ENCODE data around the gene MASP1. TPM values are rescaled to one million over a fixed set of nuclear protein-coding genes. Genes with fewer than 3 reads are reported as not detected.

MASP1 gene
- total RNA-seq, 2 experiments from 2014 or later: not detected

GRCh38 chr3:187263270-187263669, 28.3 kb downstream of the MASP1 start:
- intact Hi-C loops (cut with micrococcal nuclease; ENCODE audit: unreplicated experiment): no loop called here
- Histone ChIP-seq H3K4me1 (ENCODE audit: insufficient read depth, low read length, poor library complexity, severe bottlenecking) (no peaks in the 10 kb centered on the region), H3K9me2 (ENCODE audit: insufficient read depth, low read length) (no peaks in the 10 kb centered on the region), H3K36me3 (ENCODE audit: insufficient read depth, low read length) (no peaks in the 10 kb centered on the region), H3K79me2 (ENCODE audit: insufficient read depth, low read depth, low read length) (no peaks in the 10 kb centered on the region), H3K4me2 (ENCODE audit: low read length) (no peak overlapping the region), H3K9me3 (ENCODE audit: low read length) (no peaks in the 10 kb centered on the region), H4K20me1 (ENCODE audit: insufficient read depth, low read length) (no peaks in the 10 kb centered on the region), H2AFZ (ENCODE audit: low read length) (no peak overlapping the region), H3K27ac (ENCODE audit: low read depth, low read length, poor library complexity, severe bottlenecking) (no peak overlapping the region), H3K4me3 (ENCODE audit: low read depth, low read length, poor library complexity, severe bottlenecking) (no peak overlapping the region)
- ChIA-PET POLR2A (interaction anchor here (1.0 kb wide), 1 partner anchor 13 kb away, joined by 3 read pairs; no protein-coding TSS in a partner anchor), CTCF (ENCODE audit: unreplicated experiment) (no interaction called here)
- DNase-seq (ENCODE audit: low spot score): no peak
- no TSS peak for BruUV-seq (replicated peaks)
- no peak for TF ChIP-seq CTCF (conservative IDR thresholded peaks at IDR 0.05; ENCODE audit: low read length)
- no peak for TF ChIP-seq EZH2phosphoT487 (IDR thresholded peaks at IDR 0.05; ENCODE audit: borderline replicate concordance, low read depth, low read length)

- no TSS peak for BruUV-seq (replicated peaks)
- intact Hi-C loops (cut with micrococcal nuclease; ENCODE audit: unreplicated experiment): no loop called here
- TF ChIP-seq EZH2phosphoT487 (IDR thresholded peaks at IDR 0.05; ENCODE audit: borderline replicate concordance, low read depth, low read length): no peak
- no peak for TF ChIP-seq CTCF (conservative IDR thresholded peaks at IDR 0.05; ENCODE audit: low read length)
Observed at GRCh38 chr3:187262360-187262759, 29.2 kb downstream of the MASP1 start.

GRCh38 chr3:187261541-187261969, 30.0 kb downstream of the MASP1 start:
- no TSS peak for BruUV-seq (replicated peaks)
- H2AFZ ChIP-seq (ENCODE audit: low read length): no peak overlapping the region
- CTCF ChIA-PET (ENCODE audit: unreplicated experiment): no interaction called here
- H3K9me3 ChIP-seq (ENCODE audit: low read length): no peaks in the 10 kb centered on the region
- no peak overlapping the region for H3K27ac ChIP-seq (ENCODE audit: low read depth, low read length, poor library complexity, severe bottlenecking)
- no peaks in the 10 kb centered on the region for H3K4me1 ChIP-seq (ENCODE audit: insufficient read depth, low read length, poor library complexity, severe bottlenecking)
- DNase-seq (ENCODE audit: low spot score): no peak
- no peaks in the 10 kb centered on the region for H4K20me1 ChIP-seq (ENCODE audit: insufficient read depth, low read length)
- TF ChIP-seq CTCF (conservative IDR thresholded peaks at IDR 0.05; ENCODE audit: low read length) (no peak), EZH2phosphoT487 (IDR thresholded peaks at IDR 0.05; ENCODE audit: borderline replicate concordance, low read depth, low read length) (no peak)
- H3K79me2 ChIP-seq (ENCODE audit: insufficient read depth, low read depth, low read length): no peaks in the 10 kb centered on the region
- no peaks in the 10 kb centered on the region for H3K9me2 ChIP-seq (ENCODE audit: insufficient read depth, low read length)
- POLR2A ChIA-PET: interaction anchor here (0.6 kb wide), 1 partner anchor 10 kb away, joined by 3 read pairs; no protein-coding TSS in a partner anchor
- H3K4me2 ChIP-seq (ENCODE audit: low read length): no peak overlapping the region
- intact Hi-C loops (cut with micrococcal nuclease; ENCODE audit: unreplicated experiment): no loop called here
- H3K36me3 ChIP-seq (ENCODE audit: insufficient read depth, low read length): no peaks in the 10 kb centered on the region
- H3K4me3 ChIP-seq (ENCODE audit: low read depth, low read length, poor library complexity, severe bottlenecking): no peak overlapping the region

More at GRCh38 chr3:187262360-187262759, 29.2 kb downstream of the MASP1 start:
- no peak for DNase-seq (ENCODE audit: low spot score)
- POLR2A ChIA-PET: interaction anchor here (1.0 kb wide), 1 partner anchor 13 kb away, joined by 3 read pairs; no protein-coding TSS in a partner anchor
- Histone ChIP-seq H2AFZ (ENCODE audit: low read length) (no peak overlapping the region), H4K20me1 (ENCODE audit: insufficient read depth, low read length) (no peaks in the 10 kb centered on the region), H3K9me3 (ENCODE audit: low read length) (no peaks in the 10 kb centered on the region), H3K9me2 (ENCODE audit: insufficient read depth, low read length) (no peaks in the 10 kb centered on the region), H3K4me1 (ENCODE audit: insufficient read depth, low read length, poor library complexity, severe bottlenecking) (no peaks in the 10 kb centered on the region), H3K27ac (ENCODE audit: low read depth, low read length, poor library complexity, severe bottlenecking) (no peak overlapping the region), H3K36me3 (ENCODE audit: insufficient read depth, low read length) (no peaks in the 10 kb centered on the region), H3K4me3 (ENCODE audit: low read depth, low read length, poor library complexity, severe bottlenecking) (no peak overlapping the region), H3K79me2 (ENCODE audit: insufficient read depth, low read depth, low read length) (no peaks in the 10 kb centered on the region), H3K4me2 (ENCODE audit: low read length) (no peak overlapping the region)
- CTCF ChIA-PET (ENCODE audit: unreplicated experiment): no interaction called here

Measured in OCI-LY7 (cell line).